Activated CD4-positive, alpha-beta memory T cell treated with anti-CD3 and anti-CD28 coated beads for 36 hours (primary cell): ENCODE data around the gene DUSP9. TPM values are rescaled to one million over a fixed set of nuclear protein-coding genes. Genes with fewer than 3 reads are reported as not detected.
"Not testable (repeated sequence)": the region's sequence is repeated elsewhere in the genome, so short reads cannot be mapped to it uniquely, and the experiment has no call there.

Experiments
- CTCF ChIA-PET: fragments of 350-600 bp; sonication (Branson Sonifier 250); formaldehyde crosslinking; loops from one replicate; lab custom pipeline; 2021; ENCODE audit warnings: antibody characterized with exemption, inconsistent platforms; lab: Charles Lee
- POLR2A ChIA-PET: fragments of 350-600 bp; sonication (Branson Sonifier 250); formaldehyde crosslinking; loops from one replicate; lab custom pipeline; 2021; ENCODE audit warnings: antibody characterized with exemption; lab: Charles Lee
- DNase-seq: peaks from one replicate; pipeline ENCODE4 v3.0.0-alpha.2; 2020
- H3K27ac Mint-ChIP-seq: one replicate; pipeline ENCODE4 v1.8.0; 2021; ENCODE audit warnings: mixed read lengths
- H3K27me3 Mint-ChIP-seq: one replicate; pipeline ENCODE4 v1.8.0; 2021; ENCODE audit warnings: mixed read lengths
- H3K36me3 Mint-ChIP-seq: one replicate; pipeline ENCODE4 v1.8.0; 2021; ENCODE audit warnings: mixed read lengths
- H3K4me1 Mint-ChIP-seq: one replicate; pipeline ENCODE4 v1.8.0; 2021; ENCODE audit warnings: low read depth, mixed read lengths
- H3K4me3 Mint-ChIP-seq: one replicate; pipeline ENCODE4 v1.8.0; 2021; ENCODE audit warnings: mild to moderate bottlenecking, mixed read lengths
- H3K9me3 Mint-ChIP-seq: one replicate; pipeline ENCODE4 v1.8.0; 2021; ENCODE audit warnings: mixed read lengths
- intact Hi-C: fragments of 100-400 bp; cut with micrococcal nuclease; formaldehyde crosslinking; loops from one replicate; pipeline ENCODE4 v1.15.1; 2023
- total RNA-seq, 2 experiments: library from RNA; stranded (reverse); gene quantifications; one replicate each; pipeline ENCODE4 v1.2.3, GENCODE V29; 2021

Gene DUSP9
- total RNA-seq, 2 experiments from 2014 or later: 0.12 to 0.26 TPM

GRCh38 chrX:153696100-153696499 lies 49.1 kb downstream of the DUSP9 start:
- intact Hi-C loops: no loop called here
- H3K27me3 Mint-ChIP-seq: no peaks in the 10 kb centered on the region
- H3K27ac Mint-ChIP-seq: no peak overlapping the region
- DNase-seq: no peak
- no peaks in the 10 kb centered on the region for H3K9me3 Mint-ChIP-seq
- H3K36me3 Mint-ChIP-seq: peaks cover 4% of the 10 kb centered on the region
- POLR2A ChIA-PET: no interaction called here
- H3K4me1 Mint-ChIP-seq: no peaks in the 10 kb centered on the region
- CTCF ChIA-PET: no interaction called here
- no peak overlapping the region for H3K4me3 Mint-ChIP-seq

DNA sequence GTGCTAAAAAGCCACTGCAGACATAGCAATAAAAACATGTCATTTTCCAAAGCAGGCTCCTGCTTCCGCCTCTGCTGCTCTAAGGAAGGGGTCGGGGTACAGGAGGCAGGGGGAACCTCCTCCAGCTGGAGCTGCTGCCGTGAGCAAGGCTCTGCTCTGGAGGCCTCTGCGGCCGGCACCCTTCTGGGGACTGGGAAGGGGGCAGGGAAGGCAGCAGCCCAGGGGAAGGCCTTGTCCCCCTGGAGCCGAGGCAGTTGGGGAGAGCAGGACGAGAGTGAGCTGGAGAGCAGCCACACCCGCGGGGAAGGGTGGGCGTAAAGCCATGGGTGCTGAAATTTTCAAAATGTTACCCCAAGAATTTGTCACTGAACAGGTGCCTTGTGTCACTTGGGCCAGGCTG lies 49.5 kb downstream of the DUSP9 start:
- H3K27me3 Mint-ChIP-seq, H3K4me3 Mint-ChIP-seq, H3K9me3 Mint-ChIP-seq, POLR2A ChIA-PET, H3K36me3 Mint-ChIP-seq, intact Hi-C loops, DNase-seq, H3K4me1 Mint-ChIP-seq, CTCF ChIA-PET, H3K27ac Mint-ChIP-seq: not testable (repeated sequence)

DNA sequence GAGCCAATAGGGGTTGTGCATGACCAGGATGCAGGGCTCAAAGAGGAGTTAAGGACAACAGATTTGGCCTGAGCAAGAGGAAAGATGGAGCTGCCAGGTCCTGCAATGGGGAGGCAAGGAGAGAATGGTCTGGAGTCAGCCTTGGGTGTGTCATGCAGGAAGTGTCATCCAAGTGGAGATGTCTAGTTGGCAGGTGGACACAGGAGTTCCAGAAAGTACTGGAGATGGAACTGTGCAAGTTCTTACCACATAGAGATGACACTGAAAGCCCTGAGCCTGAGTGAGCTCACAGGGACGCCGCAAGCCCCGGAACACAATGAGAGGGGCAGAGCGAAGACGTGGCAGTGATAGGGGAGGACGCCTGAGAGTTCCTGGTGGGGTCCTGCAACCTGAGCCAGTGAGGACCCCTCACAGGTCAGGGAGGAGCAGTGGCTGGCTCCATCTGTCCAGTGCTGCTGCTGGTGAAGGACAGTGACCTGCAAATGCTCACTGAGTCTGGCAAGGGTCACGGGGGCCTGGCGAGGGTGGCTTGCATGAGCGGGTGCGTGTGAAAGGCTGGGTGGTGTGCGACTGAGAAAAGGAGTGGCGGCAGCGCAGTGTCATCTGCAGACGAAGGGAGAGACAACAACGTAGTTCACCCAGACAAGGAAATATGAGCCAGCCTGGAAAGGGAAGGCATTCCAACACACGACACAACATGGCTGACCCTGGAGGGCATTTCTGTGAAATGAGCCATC lies 50.2 kb downstream of the DUSP9 start:
- intact Hi-C loops, POLR2A ChIA-PET, H3K9me3 Mint-ChIP-seq, H3K27me3 Mint-ChIP-seq, H3K4me3 Mint-ChIP-seq, H3K36me3 Mint-ChIP-seq, H3K4me1 Mint-ChIP-seq, DNase-seq, H3K27ac Mint-ChIP-seq, CTCF ChIA-PET: not testable (repeated sequence)

- no peaks in the 10 kb centered on the region for H3K9me3 Mint-ChIP-seq
- peaks cover 4% of the 10 kb centered on the region for H3K36me3 Mint-ChIP-seq
- intact Hi-C loops: no loop called here
These were observed 51.2 kb downstream of the DUSP9 start for GRCh38 chrX:153697924-153698865.

DNA sequence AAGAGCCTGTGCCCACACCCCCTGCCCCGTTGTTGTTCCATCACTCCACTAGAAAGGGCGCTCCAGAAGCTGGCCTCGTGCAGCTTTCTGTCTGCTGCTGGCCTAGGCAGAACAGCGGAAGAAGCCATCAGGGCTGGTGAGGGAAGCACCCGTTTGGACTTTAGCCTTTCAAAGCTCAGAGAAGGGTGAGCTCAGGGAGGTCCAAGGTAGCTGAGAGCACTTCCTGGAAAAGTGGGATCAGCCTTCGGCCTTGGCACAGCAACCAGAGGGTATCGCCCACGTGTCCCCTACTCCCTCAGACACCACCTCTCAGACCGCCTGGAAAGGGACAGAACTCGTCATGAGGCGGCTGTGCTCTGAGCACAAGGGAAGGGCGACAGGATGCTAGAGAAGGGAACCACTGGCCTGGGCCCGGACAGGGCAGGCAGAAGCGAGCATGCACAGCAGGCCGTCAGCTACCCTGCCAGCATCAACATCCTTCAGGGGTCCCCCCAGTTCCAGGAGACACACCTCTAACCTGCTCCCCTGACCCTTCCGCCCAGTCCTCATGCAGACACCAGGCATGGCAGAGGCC lies 52.3 kb downstream of the DUSP9 start:
- intact Hi-C loops, POLR2A ChIA-PET, CTCF ChIA-PET, H3K4me1 Mint-ChIP-seq, H3K27ac Mint-ChIP-seq, H3K27me3 Mint-ChIP-seq, H3K9me3 Mint-ChIP-seq, H3K36me3 Mint-ChIP-seq, DNase-seq, H3K4me3 Mint-ChIP-seq: not testable (repeated sequence)

More at GRCh38 chrX:153697924-153698865, 51.2 kb downstream of the DUSP9 start:
- Mint-ChIP-seq H3K27ac (no peak overlapping the region), H3K4me3 (no peak overlapping the region), H3K27me3 (no peaks in the 10 kb centered on the region), H3K4me1 (no peaks in the 10 kb centered on the region)
- ChIA-PET POLR2A (no interaction called here), CTCF (no interaction called here)
- DNase-seq: no peak

- H3K27me3 Mint-ChIP-seq, POLR2A ChIA-PET: not testable (repeated sequence)
These were observed 52.9 kb downstream of the DUSP9 start for GRCh38 chrX:153699784-153700371.

GRCh38 chrX:153700376-153700945 lies 53.5 kb downstream of the DUSP9 start:
- Mint-ChIP-seq H3K27ac (no peak overlapping the region), H3K27me3 (no peaks in the 10 kb centered on the region), H3K36me3 (peaks cover 4% of the 10 kb centered on the region), H3K9me3 (no peaks in the 10 kb centered on the region), H3K4me3 (no peak overlapping the region), H3K4me1 (no peaks in the 10 kb centered on the region)
- POLR2A ChIA-PET: no interaction called here
- intact Hi-C loops: no loop called here
- CTCF ChIA-PET: no interaction called here
- no peak for DNase-seq

More at GRCh38 chrX:153699784-153700371, 52.9 kb downstream of the DUSP9 start:
- CTCF ChIA-PET, DNase-seq, H3K4me3 Mint-ChIP-seq, H3K27ac Mint-ChIP-seq, H3K36me3 Mint-ChIP-seq, H3K4me1 Mint-ChIP-seq, intact Hi-C loops, H3K9me3 Mint-ChIP-seq: not testable (repeated sequence)

Other genes with a start within 250 kb of the DUSP9 start
- gene PNMA6E, start 245.9 kb upstream of the DUSP9 start, total RNA-seq: not detected
- gene ZFP92, start 235.7 kb upstream of the DUSP9 start, total RNA-seq: 1 to 10 TPM; 1.5 to 1.6 TPM
- 1 to 10 TPM in 1 of 2 experiments, under 1 TPM in 1; 0.74 to 1.1 TPM for gene TREX2, start 201.1 kb upstream of the DUSP9 start, total RNA-seq
- gene HAUS7, start 176.6 kb upstream of the DUSP9 start, total RNA-seq: 10 to 100 TPM; 59.1 to 62.3 TPM
- not detected for gene BGN, start 152.2 kb upstream of the DUSP9 start, total RNA-seq
- gene ATP2B3, start 129.6 kb upstream of the DUSP9 start, total RNA-seq: not detected
- gene CCNQ, start 48.1 kb upstream of the DUSP9 start, total RNA-seq: 10 to 100 TPM; 18.1 to 18.9 TPM
- gene PNCK, start 26.6 kb downstream of the DUSP9 start, total RNA-seq: under 1 TPM in 1 of 2 experiments, not detected in 1; 0.36 TPM
- gene SLC6A8, start 40.7 kb downstream of the DUSP9 start, total RNA-seq: 1 to 10 TPM in 1 of 2 experiments, under 1 TPM in 1; 0.95 to 1.3 TPM
- 100 to 1,000 TPM; 119 to 121 TPM for gene BCAP31, start 77.2 kb downstream of the DUSP9 start, total RNA-seq
- gene ABCD1, start 77.7 kb downstream of the DUSP9 start, total RNA-seq: 1 to 10 TPM; 4.8 TPM
- under 1 TPM; 0.29 to 0.69 TPM for gene PLXNB3, start 117.0 kb downstream of the DUSP9 start, total RNA-seq
- not detected for gene SRPK3, start 133.8 kb downstream of the DUSP9 start, total RNA-seq
- gene IDH3G, start 147.2 kb downstream of the DUSP9 start, total RNA-seq: 10 to 100 TPM; 45.9 to 51.5 TPM
- gene SSR4, start 147.5 kb downstream of the DUSP9 start, total RNA-seq: 100 to 1,000 TPM; 194 to 203 TPM
- 1 to 10 TPM; 4.9 to 5.7 TPM for gene PDZD4, start 183.3 kb downstream of the DUSP9 start, total RNA-seq
- gene L1CAM, start 239.0 kb downstream of the DUSP9 start, total RNA-seq: 1 to 10 TPM in 1 of 2 experiments, under 1 TPM in 1; 0.45 to 1.3 TPM